Gastroesophageal sphincter (tissue), 3 donors: ENCODE results near the gene LIF.

ENCODE experiments used
- CTCF ChIP-seq, 4 experiments: fragments of 200-600 bp in 2 of 4; fragments of 450-650 bp in 2 of 4; sonication (generic) in 1 of 4; IDR thresholded peaks; one replicate each; pipeline ENCODE4 v1.5.1; 2017 to 2019; ENCODE audit warnings: antibody characterized with exemption in 4 of 4, mild to moderate bottlenecking in 2 of 4, moderate library complexity in 2 of 4
- EP300 ChIP-seq: sonication (generic); formaldehyde crosslinking; IDR thresholded peaks from one replicate; pipeline ENCODE4 v1.6.1; 2017; ENCODE audit warnings: antibody characterized with exemption, mild to moderate bottlenecking
- POLR2A ChIP-seq, 2 donors: fragments of 450-650 bp; IDR thresholded peaks; one replicate each; pipeline ENCODE4 v1.6.1; 2017; ENCODE audit warnings: antibody characterized with exemption in 2 of 2, mild to moderate bottlenecking in 2 of 2, moderate library complexity in 1 of 2
- POLR2AphosphoS5 ChIP-seq: sonication (generic); formaldehyde crosslinking; IDR thresholded peaks from one replicate; pipeline ENCODE4 v1.6.1; 2017; ENCODE audit warnings: antibody characterized with exemption

DNA sequence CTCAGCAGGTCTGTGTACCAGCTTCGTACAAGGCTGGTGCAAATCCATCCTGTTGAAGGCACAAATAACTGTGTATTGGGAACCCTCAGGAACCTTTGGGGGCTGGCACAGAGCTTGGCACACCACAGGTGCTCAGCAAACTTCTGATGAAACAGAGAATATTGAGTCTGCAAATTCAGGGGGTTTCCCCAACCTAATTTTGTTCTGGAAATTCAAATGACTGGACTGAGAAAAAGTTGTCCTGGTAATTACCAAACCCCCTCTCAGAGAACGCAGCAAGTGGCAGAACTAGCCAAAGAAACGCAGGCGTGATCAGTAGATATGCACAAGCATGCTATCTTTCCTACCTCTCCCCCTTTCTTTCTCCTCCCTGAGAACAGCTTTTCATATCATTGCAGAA lies 47.6 kb downstream of the LIF start:
- TF ChIP-seq CTCF (IDR thresholded peaks at IDR 0.05) (no peak), EP300 (no peak), POLR2A (IDR thresholded peaks at IDR 0.05) (no peak), POLR2AphosphoS5 (no peak)
